HepG2 (cell line): ENCODE measurements around the gene NYAP2.

ENCODE experiments used
- HDAC2 ChIP-seq: sonication (generic); formaldehyde crosslinking; IDR thresholded peaks from 2 replicates; pipeline ENCODE4 v1.4.0; 2020; ENCODE audit warnings: missing genetic modification reagents
- JUND ChIP-seq: sonication (generic); formaldehyde crosslinking; IDR thresholded peaks from 2 replicates; pipeline ENCODE4 v1.8.0; 2022; ENCODE audit warnings: mild to moderate bottlenecking, missing genetic modification reagents
- MAFG ChIP-seq: sonication (generic); formaldehyde crosslinking; IDR thresholded peaks from 2 replicates; pipeline ENCODE4 v1.5.1; 2020; ENCODE audit warnings: mild to moderate bottlenecking, missing genetic modification reagents
- NFAT5 ChIP-seq: sonication (generic); formaldehyde crosslinking; IDR thresholded peaks from 2 replicates; pipeline ENCODE4 v1.4.0; 2020; ENCODE audit warnings: missing genetic modification reagents
- PATZ1 ChIP-seq: sonication (generic); formaldehyde crosslinking; IDR thresholded peaks from 2 replicates; pipeline ENCODE4 v1.4.0; 2020; ENCODE audit warnings: missing genetic modification reagents
- PRDM15 ChIP-seq: sonication (generic); formaldehyde crosslinking; IDR thresholded peaks from 2 replicates; pipeline ENCODE4 v1.4.0; 2020; ENCODE audit warnings: missing genetic modification reagents
- RNF2 ChIP-seq: fragments of 450-650 bp; conservative IDR thresholded peaks from 2 replicates; pipeline ENCODE4 v1.6.1; 2016; ENCODE audit warnings: low read depth
- TARDBP ChIP-seq: sonication (generic); formaldehyde crosslinking; IDR thresholded peaks from 2 replicates; pipeline ENCODE4 v1.8.0; 2022; ENCODE audit warnings: mild to moderate bottlenecking, missing genetic modification reagents

GRCh38 chr2:225556461-225556860 lies 157.0 kb downstream of the NYAP2 start:
- no peak for TF ChIP-seq NFAT5 (CRISPR knock-in tag)
- TF ChIP-seq PATZ1 (CRISPR knock-in tag), result no peak
- TF ChIP-seq RNF2, result no peak
- TF ChIP-seq PRDM15 (CRISPR knock-in tag), result no peak
- no peak for TF ChIP-seq MAFG (CRISPR knock-in tag)
- no peak for TF ChIP-seq JUND
- no peak for TF ChIP-seq TARDBP (CRISPR knock-in tag)
- TF ChIP-seq HDAC2 (CRISPR knock-in tag), result no peak
